OCI-LY3 (cell line): ENCODE results near the gene SEBOX.

Experiments used
- H2AFZ ChIP-seq: fragments of 200-600, 300-600 bp; shearing (Covaris generic); 2 replicates; pipeline ENCODE4 v1.6.0; 2014; ENCODE audit warnings: antibody characterized with exemption, low read depth, low read length
- H3K27ac ChIP-seq: fragments of 200-600, 300-600 bp; sonication (generic); 2 replicates; pipeline ENCODE4 v1.5.1; 2014; ENCODE audit warnings: mild to moderate bottlenecking, low read length, moderate library complexity, mixed read lengths
- H3K27me3 ChIP-seq: fragments of 200-600, 300-600 bp; sonication (generic); 2 replicates; pipeline ENCODE4 v1.6.1; 2014; ENCODE audit warnings: low read depth, low read length, mixed read lengths
- H3K36me3 ChIP-seq: fragments of 200-600, 300-600 bp; sonication (generic); replicated peaks from 2 replicates; pipeline ENCODE3; 2014; ENCODE audit warnings: low read depth, low read length, mixed read lengths
- H3K4me1 ChIP-seq: fragments of 300-600, 200-600 bp; sonication (generic); 2 replicates; pipeline ENCODE4 v1.6.1; 2014; ENCODE audit warnings: low read length, mixed read lengths
- H3K4me2 ChIP-seq: fragments of 200-600, 300-600 bp; sonication (generic); 2 replicates; pipeline ENCODE4 v1.6.1; 2014; ENCODE audit warnings: low read length, mixed read lengths
- H3K4me3 ChIP-seq: fragments of 300-600, 200-600 bp; sonication (generic); 2 replicates; pipeline ENCODE4 v1.5.1; 2014; ENCODE audit warnings: antibody characterized with exemption, mild to moderate bottlenecking, low read length, moderate library complexity
- H3K79me2 ChIP-seq: fragments of 300-600, 200-600 bp; shearing (Covaris generic); 2 replicates; pipeline ENCODE4 v1.6.1; 2014; ENCODE audit warnings: mild to moderate bottlenecking, low read length, mixed read lengths
- H3K9ac ChIP-seq: fragments of 300-600, 200-600 bp; shearing (Covaris generic); 2 replicates; pipeline ENCODE4 v1.6.0; 2014; ENCODE audit warnings: mild to moderate bottlenecking, low read length, moderate library complexity
- H3K9me3 ChIP-seq: fragments of 200-600, 300-600 bp; shearing (Covaris generic); 2 replicates; pipeline ENCODE4 v1.6.1; 2014; ENCODE audit warnings: low read length, mixed read lengths; ENCODE audit not compliant: insufficient read depth
- H4K20me1 ChIP-seq: fragments of 200-600, 300-600 bp; sonication (generic); 2 replicates; pipeline ENCODE4 v1.6.1; 2016; ENCODE audit warnings: low read length, mixed read lengths; ENCODE audit not compliant: insufficient read depth
- CTCF ChIP-seq: fragments of 200-600, 300-600 bp; sonication (generic); IDR thresholded peaks from 2 replicates; pipeline ENCODE4 v1.5.1; 2014; ENCODE audit warnings: antibody characterized with exemption, low read length, low read depth
- EZH2phosphoT487 ChIP-seq: fragments of 200-600 bp; shearing (Covaris generic); IDR thresholded peaks from 2 replicates; pipeline ENCODE4 v1.6.1; 2018; ENCODE audit warnings: antibody characterized with exemption, mixed run types, low read depth

Gene SEBOX

GRCh38 chr17:28394337-28395116 lies 29.5 kb upstream of the SEBOX start:
- H3K27ac ChIP-seq = no peak overlapping the region
- no peak overlapping the region for H3K4me3 ChIP-seq
- H3K79me2 ChIP-seq = no peaks in the 10 kb centered on the region
- no peak overlapping the region for H2AFZ ChIP-seq
- no peaks in the 10 kb centered on the region for H3K9me3 ChIP-seq
- H3K27me3 ChIP-seq = no peaks in the 10 kb centered on the region
- H3K36me3 ChIP-seq = peaks cover 37% of the 10 kb centered on the region
- H4K20me1 ChIP-seq = no peaks in the 10 kb centered on the region
- TF ChIP-seq EZH2phosphoT487 (no peak), CTCF (no peak)
- H3K4me1 ChIP-seq = peaks cover 5% of the 10 kb centered on the region; the same call in 1 of the 2 replicates
- H3K4me2 ChIP-seq = no peak overlapping the region
- no peak overlapping the region for H3K9ac ChIP-seq

- Histone ChIP-seq H3K27me3 (no peaks in the 10 kb centered on the region), H3K36me3 (peaks cover 46% of the 10 kb centered on the region), H3K79me2 (no peaks in the 10 kb centered on the region), H3K9me3 (no peaks in the 10 kb centered on the region), H2AFZ (no peak overlapping the region), H3K27ac (no peak overlapping the region), H4K20me1 (no peaks in the 10 kb centered on the region), H3K4me1 (no peaks in the 10 kb centered on the region), H3K4me2 (no peak overlapping the region), H3K9ac (no peak overlapping the region), H3K4me3 (no peak overlapping the region)
- TF ChIP-seq CTCF (no peak), EZH2phosphoT487 (no peak)
Observed at GRCh38 chr17:28392491-28392890, 27.5 kb upstream of the SEBOX start.

- no peaks in the 10 kb centered on the region for H3K9me3 ChIP-seq
- TF ChIP-seq CTCF = no peak
- no peak for TF ChIP-seq EZH2phosphoT487
- H3K9ac ChIP-seq = no peak overlapping the region
- peaks cover 38% of the 10 kb centered on the region for H3K36me3 ChIP-seq
- no peaks in the 10 kb centered on the region for H3K4me1 ChIP-seq
- no peaks in the 10 kb centered on the region for H4K20me1 ChIP-seq
- no peaks in the 10 kb centered on the region for H3K27me3 ChIP-seq
- H3K79me2 ChIP-seq = no peaks in the 10 kb centered on the region
- H3K4me2 ChIP-seq = no peak overlapping the region
- H2AFZ ChIP-seq = no peak overlapping the region
- no peak overlapping the region for H3K4me3 ChIP-seq
- H3K27ac ChIP-seq = no peak overlapping the region
Observed at GRCh38 chr17:28391401-28391800, 26.4 kb upstream of the SEBOX start.

- H3K4me3 ChIP-seq = no peak overlapping the region
- no peaks in the 10 kb centered on the region for H4K20me1 ChIP-seq
- no peaks in the 10 kb centered on the region for H3K79me2 ChIP-seq
- no peaks in the 10 kb centered on the region for H3K27me3 ChIP-seq
- H3K9ac ChIP-seq = no peak overlapping the region
- H3K27ac ChIP-seq = no peak overlapping the region
- peaks cover 34% of the 10 kb centered on the region for H3K36me3 ChIP-seq
- H3K9me3 ChIP-seq = no peaks in the 10 kb centered on the region
- TF ChIP-seq EZH2phosphoT487 = no peak
- TF ChIP-seq CTCF = no peak
- H2AFZ ChIP-seq = no peak overlapping the region
- no peaks in the 10 kb centered on the region for H3K4me1 ChIP-seq
- no peak overlapping the region for H3K4me2 ChIP-seq
Observed at GRCh38 chr17:28390984-28391383, 26.0 kb upstream of the SEBOX start.
